ENCODE data around the gene L3MBTL2. TPM values are rescaled to one million over a fixed set of nuclear protein-coding genes. Genes with fewer than 3 reads are reported as not detected.

L3MBTL2 gene
- polyA plus RNA-seq, 3 donors = 27.6 to 28.9 (median 28.6) TPM

GRCh38 chr22:41201141-41201540 is 4.0 kb upstream of the L3MBTL2 start:
- DNase-seq = peak; percentile 24

- no peak for DNase-seq
These were observed 2.0 kb upstream of the L3MBTL2 start for GRCh38 chr22:41203118-41203517.

- no peak for DNase-seq
These were observed 1.0 kb upstream of the L3MBTL2 start for GRCh38 chr22:41204066-41204465.

- DNase-seq = no peak
These were observed 1.6 kb downstream of the L3MBTL2 start for GRCh38 chr22:41206719-41207118.

GRCh38 chr22:41215409-41215808 is 10.3 kb downstream of the L3MBTL2 start:
- DNase-seq = no peak

- DNase-seq = no peak
These were observed 10.8 kb downstream of the L3MBTL2 start for GRCh38 chr22:41215926-41216325.

- DNase-seq = no peak
These were observed 11.9 kb downstream of the L3MBTL2 start for GRCh38 chr22:41216984-41217383.

GRCh38 chr22:41217553-41218157 is 12.5 kb downstream of the L3MBTL2 start:
- DNase-seq = peak; percentile 57

- DNase-seq = no peak
These were observed 17.9 kb downstream of the L3MBTL2 start for GRCh38 chr22:41222846-41223507.

GRCh38 chr22:41223535-41223934 is 18.4 kb downstream of the L3MBTL2 start:
- no peak for DNase-seq

GRCh38 chr22:41226723-41227655 is 21.9 kb downstream of the L3MBTL2 start:
- DNase-seq = no peak

GRCh38 chr22:41229215-41229614 is 24.1 kb downstream of the L3MBTL2 start:
- DNase-seq = no peak

GRCh38 chr22:41229730-41230400 is 24.8 kb downstream of the L3MBTL2 start:
- DNase-seq = no peak

- no peak for DNase-seq
These were observed 25.3 kb downstream of the L3MBTL2 start for GRCh38 chr22:41230401-41230785.

- no peak for DNase-seq
These were observed 26.3 kb downstream of the L3MBTL2 start for GRCh38 chr22:41231369-41231768.

GRCh38 chr22:41234815-41235695 is 29.9 kb downstream of the L3MBTL2 start:
- no peak for DNase-seq

GRCh38 chr22:41237036-41237706 is 32.1 kb downstream of the L3MBTL2 start:
- DNase-seq = no peak

GRCh38 chr22:41237707-41238569 is 32.8 kb downstream of the L3MBTL2 start:
- peak; percentile 62 for DNase-seq
